ENCODE results near the gene ZC2HC1B.

ZC2HC1B gene

GRCh38 chr6:143966312-143966711, 102.0 kb downstream of the ZC2HC1B start:
- Histone ChIP-seq H3K4me3 (ENCODE audit: low read depth, low read length) (no peak overlapping the region), H3K36me3 (ENCODE audit: control insufficient read depth in 2 of 2, insufficient read depth in 1 of 2, low read length in 2 of 2) (peaks cover 0 to 17% of the 10 kb centered on the region in 2 experiments; a peak in 1 of 3 replicates), H3K27ac (ENCODE audit: extremely low read depth, low read depth, low read length) (no peak overlapping the region), H3K9me3 (ENCODE audit: control insufficient read depth, insufficient read depth, low read depth, low read length) (no peaks in the 10 kb centered on the region), H3K4me1 (ENCODE audit: control insufficient read depth, insufficient read depth, low read length) (0 out of 2 replicates have a peak, but pooled peaks cover 3% of the 10 kb centered on the region)
- ChIA-PET POLR2A (no interaction called here), CTCF (interaction anchor here (1.0 kb wide), 1 partner anchor 26 kb away, joined by 4 read pairs; no protein-coding TSS in a partner anchor)
- TF ChIP-seq ZNF169 (tag by site-specific recombination; IDR thresholded peaks at IDR 0.05) (no peak), ZNF704 (tag by site-specific recombination; IDR thresholded peaks at IDR 0.05) (no peak), ZSCAN30 (tag by site-specific recombination; IDR thresholded peaks at IDR 0.05) (no peak), GLI2 (tag by site-specific recombination; IDR thresholded peaks at IDR 0.05; ENCODE audit: borderline replicate concordance, low read depth) (no peak), PRDM1 (tag by site-specific recombination; IDR thresholded peaks at IDR 0.05) (no peak), ZNF449 (tag by site-specific recombination; IDR thresholded peaks at IDR 0.05) (no peak), ZSCAN5A (tag by site-specific recombination; IDR thresholded peaks at IDR 0.05) (no peak), ZNF548 (tag by site-specific recombination; IDR thresholded peaks at IDR 0.05) (no peak), ZNF324 (tag by site-specific recombination; IDR thresholded peaks at IDR 0.05) (no peak), ZNF112 (tag by site-specific recombination; IDR thresholded peaks at IDR 0.05) (no peak), ZNF776 (tag by site-specific recombination; IDR thresholded peaks at IDR 0.05; ENCODE audit: borderline replicate concordance) (no peak), OVOL3 (tag by site-specific recombination; IDR thresholded peaks at IDR 0.05) (no peak), ZBTB49 (tag by site-specific recombination; IDR thresholded peaks at IDR 0.05; ENCODE audit: low read depth) (no peak), ZFP41 (tag by site-specific recombination; IDR thresholded peaks at IDR 0.05; ENCODE audit: borderline replicate concordance) (no peak), ZNF280C (tag by site-specific recombination; IDR thresholded peaks at IDR 0.05) (no peak)

GRCh38 chr6:143967706-143968376, 103.6 kb downstream of the ZC2HC1B start:
- H3K4me3 ChIP-seq (ENCODE audit: low read depth, low read length): no peak overlapping the region
- peaks cover 0 to 17% of the 10 kb centered on the region in 2 experiments; a peak in 1 of 3 replicates for H3K36me3 ChIP-seq (ENCODE audit: control insufficient read depth in 2 of 2, insufficient read depth in 1 of 2, low read length in 2 of 2)
- CTCF ChIA-PET: interaction anchor here (0.6 kb wide), 1 partner anchor 31 kb away, joined by 4 read pairs; no protein-coding TSS in a partner anchor
- H3K4me1 ChIP-seq (ENCODE audit: control insufficient read depth, insufficient read depth, low read length): peaks cover 8% of the 10 kb centered on the region; the same call in 1 of the 2 replicates
- H3K27ac ChIP-seq (ENCODE audit: extremely low read depth, low read depth, low read length): no peak overlapping the region
- no peaks in the 10 kb centered on the region for H3K9me3 ChIP-seq (ENCODE audit: control insufficient read depth, insufficient read depth, low read depth, low read length)
- POLR2A ChIA-PET: no interaction called here
- TF ChIP-seq ZFP37 (tag by site-specific recombination; IDR thresholded peaks at IDR 0.05) (no peak), HOXA7 (CRISPR knock-in tag; IDR thresholded peaks at IDR 0.05; ENCODE audit: borderline replicate concordance) (no peak), ZNF654 (tag by site-specific recombination; IDR thresholded peaks at IDR 0.05; ENCODE audit: low read depth) (no peak), ZNF426 (tag by site-specific recombination; IDR thresholded peaks at IDR 0.05) (no peak), GLI2 (tag by site-specific recombination; IDR thresholded peaks at IDR 0.05; ENCODE audit: borderline replicate concordance, low read depth) (no peak), ZNF350 (tag by site-specific recombination; IDR thresholded peaks at IDR 0.05) (no peak), HOXD13 (CRISPR knock-in tag; IDR thresholded peaks at IDR 0.05; ENCODE audit: borderline replicate concordance) (no peak), ZNF398 (tag by site-specific recombination; IDR thresholded peaks at IDR 0.05) (no peak), ZNF341 (tag by site-specific recombination; IDR thresholded peaks at IDR 0.05; ENCODE audit: low read depth) (no peak)

Measured in HEK293 (cell line).